Posterior cingulate gyrus (tissue), 11 donors: Measurements from ENCODE around the gene PHLDA2.

ENCODE experiments used
- DNase-seq, 10 donors: peaks; one replicate each; pipeline versions ENCODE4 v3.0.0 to v3.0.0-alpha.2; 2020 to 2021; ENCODE audit warnings: mixed read lengths in 3 of 10
- intact Hi-C: fragments of 100-400 bp; cut with DNase I; formaldehyde crosslinking; loops from one replicate; pipeline ENCODE4 v1.15.1; 2023

The PHLDA2 gene

DNA sequence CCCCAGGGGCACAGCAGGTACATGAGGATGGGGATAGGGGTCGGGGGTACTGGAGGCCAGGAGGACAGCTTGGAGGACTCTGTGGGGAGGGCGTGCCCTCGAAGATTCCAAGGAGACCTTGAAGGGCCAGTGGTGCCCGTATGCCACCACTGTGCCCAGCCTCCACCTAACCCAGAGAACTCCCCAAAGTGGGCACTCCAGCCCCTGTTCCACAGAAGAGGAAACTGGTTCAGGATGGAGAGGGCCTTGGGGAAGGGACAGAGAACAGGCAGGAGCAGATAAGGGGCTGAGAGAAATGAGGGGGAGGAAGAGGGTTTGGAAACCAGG, 2.2 kb upstream of the PHLDA2 start:
- intact Hi-C loops: no loop called here
- peak in 2 of 10 donors; percentile 40 to 65 for DNase-seq

DNA sequence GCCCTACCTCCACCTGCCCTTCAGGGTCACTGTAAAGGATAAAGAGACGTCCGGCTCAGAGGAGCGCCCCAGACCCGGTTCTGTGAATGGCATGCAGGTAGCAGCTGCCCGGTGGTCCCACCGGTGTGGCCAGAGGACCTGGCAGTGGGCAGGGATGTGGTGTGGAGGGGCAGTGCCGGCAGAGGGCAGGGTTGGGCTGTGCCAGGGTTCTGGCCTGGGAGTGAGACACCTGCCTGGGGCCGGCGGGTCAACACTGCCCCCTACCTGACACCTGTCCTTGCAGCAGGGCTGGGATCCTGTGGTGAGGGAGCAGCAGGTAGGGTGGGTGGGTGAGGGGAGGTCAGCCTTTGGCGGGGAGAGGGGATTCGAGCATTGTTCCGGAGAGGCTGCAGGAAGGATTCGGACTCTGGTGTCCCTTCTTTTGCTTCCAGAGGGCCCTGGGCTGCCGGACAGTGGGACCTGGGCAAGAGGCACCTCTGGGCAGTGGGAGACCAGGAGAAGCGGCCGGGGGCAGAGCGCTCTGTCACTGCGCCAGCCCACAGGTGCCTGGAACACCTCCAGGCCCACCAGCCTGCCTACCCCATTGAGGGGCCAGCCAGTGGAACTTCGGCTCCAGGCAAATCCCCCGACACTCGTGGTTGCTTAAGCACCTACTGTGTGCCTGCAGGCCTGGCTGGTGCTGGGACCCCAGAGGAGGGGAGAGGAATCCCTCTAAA, 1.6 kb upstream of the PHLDA2 start:
- peak in 6 of 10 donors; percentile 12 to 87 (median 52) for DNase-seq
- intact Hi-C loops: no loop called here

GRCh38 chr11:2929950-2930703, 907 bp upstream of the PHLDA2 start:
- intact Hi-C loops: no loop called here
- DNase-seq: peak in 5 of 10 donors; percentile 6 to 77 (median 64)

DNA sequence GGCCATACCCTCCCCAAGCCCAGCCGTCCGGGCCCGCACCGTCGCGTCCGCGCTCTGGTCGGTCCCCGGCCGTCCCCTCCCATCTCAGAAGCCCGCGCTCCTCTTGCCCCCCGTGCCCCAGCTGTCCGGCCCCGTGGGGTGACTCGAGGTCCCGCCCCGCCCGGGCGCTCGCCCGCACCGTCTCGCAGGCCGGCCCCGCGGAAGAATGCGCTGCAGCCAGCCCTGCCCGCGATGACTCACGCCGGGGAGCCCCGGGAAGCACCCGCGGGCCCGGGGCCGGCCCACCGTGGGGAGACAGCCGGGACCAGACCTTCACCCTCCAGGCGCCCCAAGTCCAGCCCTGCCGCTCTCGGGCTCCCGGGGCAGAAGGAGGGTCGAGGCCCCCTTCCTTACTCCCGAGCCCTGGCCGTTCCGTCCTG, 320 bp upstream of the PHLDA2 start:
- peak in 5 of 10 donors; percentile 5 to 74 (median 65) for DNase-seq
- intact Hi-C loops: no loop called here

DNA sequence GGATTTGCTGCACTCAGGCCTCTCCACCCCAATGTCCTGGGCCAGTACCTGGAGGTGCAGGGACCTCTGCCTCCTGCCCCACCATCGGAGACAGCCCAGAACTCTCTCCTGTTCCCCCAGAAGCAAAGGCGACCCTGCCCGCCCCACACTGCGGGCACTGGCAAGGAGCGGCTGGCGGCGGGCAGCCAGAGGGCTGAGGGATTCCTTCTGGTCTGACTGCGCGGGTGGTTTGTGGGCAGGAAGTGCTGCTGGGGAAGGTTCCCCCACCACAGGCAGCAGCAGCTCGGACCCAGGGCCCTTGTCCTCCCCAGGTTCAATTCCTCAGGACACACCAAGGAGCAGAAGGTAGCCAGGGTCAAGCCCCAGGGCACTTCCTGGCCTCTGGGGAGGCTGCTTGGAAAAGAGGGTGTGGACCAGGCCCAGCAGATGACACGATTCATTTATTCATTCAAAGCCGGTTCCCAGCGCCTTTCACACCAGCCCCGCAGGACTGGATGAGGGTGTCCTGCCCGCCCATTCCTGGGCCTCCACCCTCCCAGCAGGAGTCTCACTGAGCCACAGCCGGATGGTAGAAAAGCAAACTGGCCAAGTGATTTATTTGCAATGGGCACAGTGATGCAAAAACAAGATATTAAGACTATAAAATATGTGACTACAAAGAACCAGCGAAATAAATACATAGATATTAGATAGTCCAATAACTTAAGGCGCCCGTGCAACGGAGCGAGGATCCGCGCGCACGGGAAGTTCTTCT, 1.2 kb downstream of the PHLDA2 start:
- intact Hi-C loops: no loop called here
- DNase-seq: peak in 5 of 10 donors; percentile 5 to 78 (median 64)

DNA sequence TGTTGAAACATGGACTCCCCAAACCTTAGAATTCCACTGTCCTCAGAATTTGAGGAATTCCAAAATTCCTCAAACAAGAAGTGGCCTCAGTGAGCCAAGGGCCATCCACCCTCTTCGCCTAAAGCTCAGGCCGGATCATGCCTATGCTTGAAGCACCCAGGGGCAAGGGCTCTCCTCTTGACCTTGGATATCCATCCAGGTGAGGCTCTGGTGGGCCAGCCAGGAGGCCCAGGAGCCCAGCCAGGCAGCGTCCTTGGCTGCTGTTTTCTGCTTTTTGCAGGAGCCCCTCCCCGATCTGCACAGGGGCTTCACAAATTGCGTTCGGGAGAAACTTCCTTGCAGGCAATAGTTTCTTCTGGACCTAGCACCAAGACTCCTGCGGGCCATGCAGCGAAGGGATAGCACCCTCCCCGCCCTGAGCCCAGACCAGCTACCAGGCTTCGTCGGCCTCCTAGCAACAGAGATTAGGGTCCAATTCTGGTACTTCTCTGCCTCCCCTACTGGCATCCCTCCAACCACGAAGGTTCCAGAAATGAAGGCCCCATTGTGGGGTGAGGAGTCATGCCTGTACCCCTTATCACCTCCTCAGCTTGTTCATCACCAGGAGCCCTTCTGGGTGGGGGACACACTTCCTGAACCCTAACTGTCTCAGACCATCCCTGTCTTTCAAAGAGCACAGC, 2.0 kb downstream of the PHLDA2 start:
- DNase-seq: peak in 4 of 10 donors; percentile 11 to 69 (median 54)
- intact Hi-C loops: no loop called here

DNA sequence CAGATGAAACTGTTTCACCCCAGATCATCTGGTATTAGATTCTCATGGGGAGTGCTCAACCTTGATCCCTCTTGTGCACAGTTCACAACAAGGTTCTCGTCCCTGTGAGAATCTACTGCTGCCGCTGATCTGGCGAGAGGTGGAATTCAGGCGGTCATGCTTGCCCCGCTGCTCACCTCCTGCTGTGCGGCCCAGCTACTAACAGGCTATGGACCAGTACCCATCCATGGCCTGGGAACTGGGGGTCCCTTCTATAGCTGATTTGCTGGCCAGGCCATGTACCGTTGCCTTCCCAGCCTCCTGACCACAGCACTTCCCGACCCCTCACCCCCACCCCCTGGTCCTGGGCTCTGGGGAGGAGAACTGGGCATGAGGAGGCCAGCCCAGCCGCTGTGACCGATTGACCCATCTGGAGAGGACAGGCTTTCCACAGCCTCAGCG, 2.6 kb downstream of the PHLDA2 start:
- DNase-seq: peak in 5 of 10 donors; percentile 5 to 56 (median 46)
- intact Hi-C loops: no loop called here

- intact Hi-C loops: no loop called here
- peak in 2 of 10 donors; percentile 65 to 76 for DNase-seq
These were observed 4.2 kb downstream of the PHLDA2 start for GRCh38 chr11:2924821-2925675.

GRCh38 chr11:2924381-2924780, 4.8 kb downstream of the PHLDA2 start:
- DNase-seq: peak in 1 of 10 donors; percentile 50
- intact Hi-C loops: no loop called here

- intact Hi-C loops: no loop called here
- peak in 1 of 10 donors; percentile 74 for DNase-seq
These were observed 5.5 kb downstream of the PHLDA2 start for GRCh38 chr11:2923446-2924375.

DNA sequence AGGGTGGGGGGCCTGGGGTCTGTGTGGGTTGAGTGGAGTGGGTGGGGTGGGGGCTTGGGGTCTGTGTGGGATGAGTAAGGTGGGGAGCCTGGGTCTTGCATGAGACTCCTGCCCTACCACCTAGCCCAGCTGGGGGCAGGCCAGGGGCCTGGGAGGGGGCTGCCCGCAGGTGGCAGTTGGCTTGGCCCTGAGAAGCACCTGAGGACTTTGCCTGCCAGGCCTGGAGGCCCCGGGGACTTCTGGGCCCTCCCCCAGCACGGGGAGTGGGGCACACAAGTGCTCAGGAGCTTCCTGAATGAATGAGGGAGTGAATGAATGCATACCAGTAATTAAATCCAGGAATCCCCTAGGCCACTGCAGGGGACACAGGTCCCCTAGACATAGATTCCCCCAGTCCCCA, 6.6 kb downstream of the PHLDA2 start:
- peak in 1 of 10 donors; percentile 68 for DNase-seq
- intact Hi-C loops: no loop called here

- no peak for DNase-seq
These were observed 7.3 kb downstream of the PHLDA2 start for GRCh38 chr11:2921742-2922493.

GRCh38 chr11:2921261-2921660, 8.0 kb downstream of the PHLDA2 start:
- intact Hi-C loops: no loop called here
- DNase-seq: no peak

More at GRCh38 chr11:2921742-2922493, 7.3 kb downstream of the PHLDA2 start:
- intact Hi-C loops: no loop called here

- intact Hi-C loops: no loop called here
- DNase-seq: no peak
These were observed 8.9 kb downstream of the PHLDA2 start for GRCh38 chr11:2920343-2920742.

DNA sequence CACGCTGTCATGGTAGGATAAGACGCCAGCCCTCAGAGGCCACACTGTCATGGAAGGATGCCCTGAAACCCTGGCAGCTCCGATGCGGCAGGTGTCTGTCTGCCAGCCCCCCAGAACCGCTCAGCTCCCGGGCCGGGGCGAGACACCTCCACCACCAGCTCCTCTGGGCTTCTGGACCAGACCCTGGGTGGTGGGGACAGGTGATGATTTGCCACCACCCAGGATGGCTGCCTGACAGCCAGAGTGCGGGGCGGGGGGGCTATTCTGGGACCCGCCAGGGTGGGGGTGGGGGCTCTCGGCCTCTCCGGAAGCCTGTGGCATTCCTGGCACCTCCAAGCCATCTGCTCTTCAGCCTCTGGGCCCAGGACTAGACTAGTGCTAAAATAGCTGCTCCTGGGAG, 9.4 kb downstream of the PHLDA2 start:
- intact Hi-C loops: no loop called here
- no peak for DNase-seq

GRCh38 chr11:2919188-2919587, 10.0 kb downstream of the PHLDA2 start:
- intact Hi-C loops: no loop called here
- DNase-seq: no peak

DNA sequence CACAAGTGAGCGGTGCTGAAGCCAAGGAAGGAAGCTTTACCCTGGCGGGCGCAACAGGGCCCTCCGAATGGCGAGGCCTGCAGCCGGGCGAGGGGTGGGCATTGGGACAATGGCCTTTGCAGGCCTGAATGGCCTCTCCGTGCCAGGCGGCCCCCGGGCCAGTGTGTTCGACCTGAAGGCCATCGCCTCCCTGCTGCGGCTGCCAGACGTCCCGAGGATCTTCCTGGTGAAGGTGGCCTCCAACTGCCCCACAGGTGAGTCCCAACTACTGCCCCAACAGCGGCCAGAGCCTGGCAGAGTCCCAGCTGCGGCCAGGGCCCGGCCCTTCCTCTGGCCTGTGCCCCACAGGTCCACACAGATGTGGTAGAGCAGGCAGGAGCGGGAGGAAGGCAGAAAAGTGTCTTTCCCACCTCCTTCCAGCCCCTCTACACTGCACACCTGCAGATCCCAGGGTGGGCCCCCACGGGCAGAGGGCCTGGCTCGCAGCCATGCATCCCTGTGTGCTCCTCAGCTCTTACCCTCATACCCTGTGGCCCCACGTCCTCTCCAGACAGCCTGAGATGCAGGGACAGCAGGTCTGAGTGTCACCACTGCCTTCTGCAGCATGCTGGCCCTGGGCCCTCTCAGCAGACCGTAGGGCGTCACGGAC, 11.3 kb downstream of the PHLDA2 start:
- no peak for DNase-seq
- intact Hi-C loops: no loop called here
